ENCODE data around the gene SSTR3.

- no peak for TF ChIP-seq POLR2A (IDR thresholded peaks at IDR 0.05)
- TF ChIP-seq CTCF (IDR thresholded peaks at IDR 0.05): peak in 8 of 12 donors; percentile 17 to 48 (median 28)
These were observed 47.3 kb upstream of the SSTR3 start for GRCh38 chr22:37259540-37260029.
